ENCODE data around the gene UVSSA.

The UVSSA gene

GRCh38 chr4:1337951-1338751 lies 8.9 kb upstream of the UVSSA start:
- Histone ChIP-seq H3K4me1 (ENCODE audit: control insufficient read depth, insufficient read depth, low read length) (no peaks in the 10 kb centered on the region), H3K9ac (ENCODE audit: low read depth, low read length) (no peak overlapping the region), H3K36me3 (ENCODE audit: control insufficient read depth, insufficient read depth, low read length) (peaks cover 50% of the 10 kb centered on the region), H3K9me3 (ENCODE audit: control insufficient read depth, insufficient read depth, low read length) (no peaks in the 10 kb centered on the region), H3K4me3 (ENCODE audit: low read depth, low read length) (no peak overlapping the region), H3K27me3 (ENCODE audit: control insufficient read depth, insufficient read depth, low read length) (no peaks in the 10 kb centered on the region)

- no peaks in the 10 kb centered on the region for H3K9me3 ChIP-seq (ENCODE audit: control insufficient read depth, insufficient read depth, low read length)
- peaks cover 47% of the 10 kb centered on the region for H3K36me3 ChIP-seq (ENCODE audit: control insufficient read depth, insufficient read depth, low read length)
- H3K4me1 ChIP-seq (ENCODE audit: control insufficient read depth, insufficient read depth, low read length): no peaks in the 10 kb centered on the region
- H3K9ac ChIP-seq (ENCODE audit: low read depth, low read length): no peak overlapping the region
- no peak overlapping the region for H3K4me3 ChIP-seq (ENCODE audit: low read depth, low read length)
- no peaks in the 10 kb centered on the region for H3K27me3 ChIP-seq (ENCODE audit: control insufficient read depth, insufficient read depth, low read length)
Observed at GRCh38 chr4:1338752-1339414, 8.1 kb upstream of the UVSSA start.

- H3K36me3 ChIP-seq (ENCODE audit: control insufficient read depth, insufficient read depth, low read length): peaks cover 47% of the 10 kb centered on the region
- no peak overlapping the region for H3K9ac ChIP-seq (ENCODE audit: low read depth, low read length)
- H3K9me3 ChIP-seq (ENCODE audit: control insufficient read depth, insufficient read depth, low read length): no peaks in the 10 kb centered on the region
- H3K27me3 ChIP-seq (ENCODE audit: control insufficient read depth, insufficient read depth, low read length): no peaks in the 10 kb centered on the region
- no peak overlapping the region for H3K4me3 ChIP-seq (ENCODE audit: low read depth, low read length)
- H3K4me1 ChIP-seq (ENCODE audit: control insufficient read depth, insufficient read depth, low read length): no peaks in the 10 kb centered on the region
Observed at GRCh38 chr4:1339489-1339888, 7.5 kb upstream of the UVSSA start.

GRCh38 chr4:1340181-1340747 lies 6.7 kb upstream of the UVSSA start:
- Histone ChIP-seq H3K4me1 (ENCODE audit: control insufficient read depth, insufficient read depth, low read length) (no peaks in the 10 kb centered on the region), H3K36me3 (ENCODE audit: control insufficient read depth, insufficient read depth, low read length) (peaks cover 43% of the 10 kb centered on the region), H3K27me3 (ENCODE audit: control insufficient read depth, insufficient read depth, low read length) (no peaks in the 10 kb centered on the region), H3K4me3 (ENCODE audit: low read depth, low read length) (no peak overlapping the region), H3K9me3 (ENCODE audit: control insufficient read depth, insufficient read depth, low read length) (no peaks in the 10 kb centered on the region), H3K9ac (ENCODE audit: low read depth, low read length) (no peak overlapping the region)

GRCh38 chr4:1340861-1341260 lies 6.1 kb upstream of the UVSSA start:
- Histone ChIP-seq H3K4me1 (ENCODE audit: control insufficient read depth, insufficient read depth, low read length) (no peaks in the 10 kb centered on the region), H3K36me3 (ENCODE audit: control insufficient read depth, insufficient read depth, low read length) (peaks cover 43% of the 10 kb centered on the region), H3K9ac (ENCODE audit: low read depth, low read length) (no peak overlapping the region), H3K9me3 (ENCODE audit: control insufficient read depth, insufficient read depth, low read length) (no peaks in the 10 kb centered on the region), H3K4me3 (ENCODE audit: low read depth, low read length) (no peak overlapping the region), H3K27me3 (ENCODE audit: control insufficient read depth, insufficient read depth, low read length) (no peaks in the 10 kb centered on the region)

- H3K4me1 ChIP-seq (ENCODE audit: control insufficient read depth, insufficient read depth, low read length): no peaks in the 10 kb centered on the region
- H3K36me3 ChIP-seq (ENCODE audit: control insufficient read depth, insufficient read depth, low read length): peaks cover 33% of the 10 kb centered on the region
- H3K27me3 ChIP-seq (ENCODE audit: control insufficient read depth, insufficient read depth, low read length): no peaks in the 10 kb centered on the region
- no peak overlapping the region for H3K9ac ChIP-seq (ENCODE audit: low read depth, low read length)
- H3K4me3 ChIP-seq (ENCODE audit: low read depth, low read length): no peak overlapping the region
- no peaks in the 10 kb centered on the region for H3K9me3 ChIP-seq (ENCODE audit: control insufficient read depth, insufficient read depth, low read length)
Observed at GRCh38 chr4:1342003-1342402, 5.0 kb upstream of the UVSSA start.

GRCh38 chr4:1344696-1345095 lies 2.3 kb upstream of the UVSSA start:
- Histone ChIP-seq H3K9ac (ENCODE audit: low read depth, low read length) (no peak overlapping the region), H3K9me3 (ENCODE audit: control insufficient read depth, insufficient read depth, low read length) (no peaks in the 10 kb centered on the region), H3K36me3 (ENCODE audit: control insufficient read depth, insufficient read depth, low read length) (peaks cover 14% of the 10 kb centered on the region), H3K4me1 (ENCODE audit: control insufficient read depth, insufficient read depth, low read length) (no peaks in the 10 kb centered on the region), H3K27me3 (ENCODE audit: control insufficient read depth, insufficient read depth, low read length) (no peaks in the 10 kb centered on the region), H3K4me3 (ENCODE audit: low read depth, low read length) (no peak overlapping the region)

- peak overlapping the region; percentile 69 for H3K4me3 ChIP-seq (ENCODE audit: low read depth, low read length)
- H3K36me3 ChIP-seq (ENCODE audit: control insufficient read depth, insufficient read depth, low read length): peaks cover 14% of the 10 kb centered on the region
- peak overlapping the region; percentile 73 for H3K9ac ChIP-seq (ENCODE audit: low read depth, low read length)
- H3K9me3 ChIP-seq (ENCODE audit: control insufficient read depth, insufficient read depth, low read length): no peaks in the 10 kb centered on the region
- H3K4me1 ChIP-seq (ENCODE audit: control insufficient read depth, insufficient read depth, low read length): no peaks in the 10 kb centered on the region
- H3K27me3 ChIP-seq (ENCODE audit: control insufficient read depth, insufficient read depth, low read length): no peaks in the 10 kb centered on the region
Observed at GRCh38 chr4:1345903-1346780, 866 bp upstream of the UVSSA start.

- no peaks in the 10 kb centered on the region for H3K4me1 ChIP-seq (ENCODE audit: control insufficient read depth, insufficient read depth, low read length)
- peaks cover 19% of the 10 kb centered on the region for H3K36me3 ChIP-seq (ENCODE audit: control insufficient read depth, insufficient read depth, low read length)
- H3K4me3 ChIP-seq (ENCODE audit: low read depth, low read length): peak overlapping the region; percentile 77
- H3K27me3 ChIP-seq (ENCODE audit: control insufficient read depth, insufficient read depth, low read length): no peaks in the 10 kb centered on the region
- peak overlapping the region; percentile 89 for H3K9ac ChIP-seq (ENCODE audit: low read depth, low read length)
- H3K9me3 ChIP-seq (ENCODE audit: control insufficient read depth, insufficient read depth, low read length): no peaks in the 10 kb centered on the region
Observed at GRCh38 chr4:1347410-1347864, 429 bp downstream of the UVSSA start.

GRCh38 chr4:1348014-1348513 lies 1.1 kb downstream of the UVSSA start:
- Histone ChIP-seq H3K4me3 (ENCODE audit: low read depth, low read length) (peak overlapping the region; percentile 77), H3K9ac (ENCODE audit: low read depth, low read length) (peak overlapping the region; percentile 89), H3K9me3 (ENCODE audit: control insufficient read depth, insufficient read depth, low read length) (no peaks in the 10 kb centered on the region), H3K4me1 (ENCODE audit: control insufficient read depth, insufficient read depth, low read length) (no peaks in the 10 kb centered on the region), H3K36me3 (ENCODE audit: control insufficient read depth, insufficient read depth, low read length) (peaks cover 25% of the 10 kb centered on the region), H3K27me3 (ENCODE audit: control insufficient read depth, insufficient read depth, low read length) (no peaks in the 10 kb centered on the region)

- Histone ChIP-seq H3K4me1 (ENCODE audit: control insufficient read depth, insufficient read depth, low read length) (no peaks in the 10 kb centered on the region), H3K4me3 (ENCODE audit: low read depth, low read length) (no peak overlapping the region), H3K9ac (ENCODE audit: low read depth, low read length) (no peak overlapping the region), H3K27me3 (ENCODE audit: control insufficient read depth, insufficient read depth, low read length) (no peaks in the 10 kb centered on the region), H3K9me3 (ENCODE audit: control insufficient read depth, insufficient read depth, low read length) (no peaks in the 10 kb centered on the region), H3K36me3 (ENCODE audit: control insufficient read depth, insufficient read depth, low read length) (peaks cover 31% of the 10 kb centered on the region)
Observed at GRCh38 chr4:1348746-1349145, 1.7 kb downstream of the UVSSA start.
